Measurements from ENCODE around the gene RHOXF2.

RHOXF2 gene

GRCh38 chrX:120200851-120201250 is 42.4 kb downstream of the RHOXF2 start:
- no peak for DNase-seq (ENCODE audit: low read depth)

GRCh38 chrX:120205816-120206753 is 47.7 kb downstream of the RHOXF2 start:
- no peak for DNase-seq (ENCODE audit: low read depth)

- DNase-seq (ENCODE audit: low read depth) = no peak
These were observed 48.7 kb downstream of the RHOXF2 start for GRCh38 chrX:120207009-120207605.

GRCh38 chrX:120213438-120214265 is 55.2 kb downstream of the RHOXF2 start:
- DNase-seq (ENCODE audit: low read depth) = peak; percentile 33

Data from stimulated activated CD4-positive, alpha-beta T cell treated with anti-CD3 and anti-CD28 coated beads, Interleukin-2, amount 100 ng/mL, for 4 hours (primary cell).